Putamen (tissue), 1 donor: Measurements from ENCODE around the gene UBN1.
A peak's percentile ranks its signal among the peaks of the same experiment; 100 is the strongest.

Source experiments
- DNase-seq: peaks from one replicate; pipeline ENCODE4 v3.0.0-alpha.2; 2016; ENCODE audit warnings: low spot score

The UBN1 gene

GRCh38 chr16:4859900-4860255 is 12.6 kb downstream of the UBN1 start:
- no peak for DNase-seq

GRCh38 chr16:4860727-4861342 is 13.6 kb downstream of the UBN1 start:
- no peak for DNase-seq

GRCh38 chr16:4862639-4863038 is 15.4 kb downstream of the UBN1 start:
- no peak for DNase-seq

GRCh38 chr16:4864728-4865127 is 17.4 kb downstream of the UBN1 start:
- DNase-seq, result no peak

- DNase-seq, result no peak
These were observed 18.1 kb downstream of the UBN1 start for GRCh38 chr16:4865231-4865860.

GRCh38 chr16:4866586-4866985 is 19.3 kb downstream of the UBN1 start:
- DNase-seq, result no peak

- no peak for DNase-seq
These were observed 20.7 kb downstream of the UBN1 start for GRCh38 chr16:4868026-4868425.

- peak; percentile 11 for DNase-seq
These were observed 21.3 kb downstream of the UBN1 start for GRCh38 chr16:4868535-4868934.

- DNase-seq, result no peak
These were observed 22.0 kb downstream of the UBN1 start for GRCh38 chr16:4869147-4869805.

- peak; percentile 27 for DNase-seq
These were observed 22.9 kb downstream of the UBN1 start for GRCh38 chr16:4870138-4870671.

- no peak for DNase-seq
These were observed 23.8 kb downstream of the UBN1 start for GRCh38 chr16:4871071-4871470.

GRCh38 chr16:4873091-4873490 is 25.8 kb downstream of the UBN1 start:
- DNase-seq, result no peak

- DNase-seq, result no peak
These were observed 27.4 kb downstream of the UBN1 start for GRCh38 chr16:4874666-4875065.

- DNase-seq, result no peak
These were observed 29.5 kb downstream of the UBN1 start for GRCh38 chr16:4876646-4877379.

GRCh38 chr16:4877380-4877685 is 30.1 kb downstream of the UBN1 start:
- DNase-seq, result no peak

GRCh38 chr16:4879049-4879448 is 31.8 kb downstream of the UBN1 start:
- DNase-seq, result no peak

- DNase-seq, result no peak
These were observed 32.8 kb downstream of the UBN1 start for GRCh38 chr16:4880006-4880580.

GRCh38 chr16:4882000-4882632 is 34.8 kb downstream of the UBN1 start:
- DNase-seq, result no peak

- no peak for DNase-seq
These were observed 35.5 kb downstream of the UBN1 start for GRCh38 chr16:4882633-4883285.

- DNase-seq, result no peak
These were observed 36.2 kb downstream of the UBN1 start for GRCh38 chr16:4883501-4883900.

GRCh38 chr16:4884209-4884608 is 36.9 kb downstream of the UBN1 start:
- no peak for DNase-seq
